Measurements from ENCODE around the gene WDR26.
"Not testable (repeated sequence)": the region's sequence is repeated elsewhere in the genome, so short reads cannot be mapped to it uniquely, and the experiment has no call there.

WDR26 gene

DNA sequence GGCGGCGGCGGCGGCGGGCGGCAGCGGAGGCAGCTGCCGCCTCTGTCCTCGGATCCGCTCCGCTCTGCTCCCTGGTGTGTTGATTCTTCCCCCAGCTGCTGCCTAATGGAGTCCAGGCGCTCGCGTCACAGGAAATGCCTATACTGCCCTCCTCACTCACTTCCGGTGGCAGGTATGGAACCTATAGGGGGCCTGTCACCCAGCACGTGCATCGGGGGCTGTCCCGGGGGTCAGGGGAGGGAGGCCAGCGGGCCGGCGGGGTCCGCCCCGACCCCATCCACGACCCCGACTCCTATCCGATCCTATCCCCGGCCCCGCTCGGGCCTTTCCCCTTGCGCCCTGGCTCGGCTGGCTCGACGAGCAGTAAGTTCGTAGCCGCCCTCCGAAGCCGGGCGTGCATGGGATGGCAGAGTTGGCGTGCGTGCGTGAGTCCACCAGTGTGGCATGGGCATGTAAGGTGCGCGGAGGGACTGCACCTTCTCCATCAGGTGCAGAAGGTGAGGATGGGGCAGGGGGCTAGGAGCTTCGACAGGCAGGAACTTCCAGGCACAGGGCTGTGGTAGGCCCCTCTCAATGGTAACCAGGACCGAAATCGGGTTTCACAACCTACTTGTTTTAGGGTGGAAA is at the start of gene WDR26:
Gene WDR26 (minus strand): TSS at position 107 of the 627 bp plus-strand sequence.
- in situ Hi-C loops (cut with HindIII; ENCODE audit: low sequenced_read_pairs) = no loop called here

DNA sequence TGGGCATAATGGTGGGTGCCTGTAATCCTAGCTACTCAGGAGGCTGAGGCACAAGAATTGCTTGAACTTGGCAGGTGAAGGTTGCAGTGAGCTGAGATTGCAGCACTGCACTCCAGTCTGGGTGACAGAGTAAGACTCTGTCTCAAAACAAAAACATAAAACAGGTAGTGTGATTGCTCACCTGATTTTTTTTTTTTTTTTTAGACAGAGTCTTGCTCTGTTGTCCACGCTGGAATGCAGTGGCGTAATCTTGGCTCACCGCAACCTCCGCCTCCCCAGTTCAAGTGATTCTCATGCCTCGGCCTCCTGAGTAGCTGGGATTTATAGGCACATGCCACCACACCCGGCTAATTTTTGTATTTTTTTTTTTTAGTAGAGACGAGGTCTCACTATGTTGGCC is 48.6 kb upstream of the WDR26 start:
- in situ Hi-C loops (cut with HindIII; ENCODE audit: low sequenced_read_pairs) = not testable (repeated sequence)

DNA sequence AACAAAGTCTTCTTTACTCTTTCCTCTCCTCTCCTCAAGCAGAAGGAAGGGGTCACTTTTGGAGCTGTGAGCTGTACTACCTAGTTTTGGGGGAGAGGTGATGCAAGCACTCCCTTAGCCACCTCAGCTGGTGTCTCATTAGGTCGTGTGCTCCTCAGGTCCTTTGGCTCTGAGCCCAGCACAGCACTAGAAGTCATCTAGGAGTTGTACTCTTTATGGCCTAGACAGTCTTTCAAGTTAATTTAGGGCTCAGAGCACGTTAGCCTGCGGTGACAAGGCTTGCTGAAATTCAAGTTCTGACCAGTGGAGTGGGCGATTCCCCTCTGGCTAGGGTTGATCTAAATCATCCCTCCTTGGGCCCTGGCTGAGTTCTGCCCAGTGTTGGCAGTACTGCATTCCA is 48.0 kb upstream of the WDR26 start:
- in situ Hi-C loops (cut with HindIII; ENCODE audit: low sequenced_read_pairs) = no loop called here

DNA sequence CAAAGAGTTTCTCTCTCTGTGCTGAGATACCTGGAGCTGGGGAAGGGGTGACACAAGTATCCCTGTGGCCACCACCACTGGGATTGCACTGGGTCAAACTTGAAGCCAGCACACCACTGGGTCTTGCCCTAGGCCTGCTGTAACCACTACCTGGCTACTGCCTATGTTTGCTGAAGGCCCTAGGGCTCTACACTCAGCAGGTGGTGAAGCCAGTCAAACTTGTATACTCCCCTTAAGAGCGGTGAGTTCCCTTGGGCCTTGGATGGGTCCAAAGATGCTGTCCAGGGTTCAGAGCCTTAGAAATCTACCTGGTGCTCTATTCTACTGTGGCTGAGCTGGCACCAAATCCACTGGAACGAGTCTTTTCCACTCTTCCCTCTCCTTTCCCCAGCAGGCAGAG is 47.0 kb upstream of the WDR26 start:
- in situ Hi-C loops (cut with HindIII; ENCODE audit: low sequenced_read_pairs) = no loop called here

DNA sequence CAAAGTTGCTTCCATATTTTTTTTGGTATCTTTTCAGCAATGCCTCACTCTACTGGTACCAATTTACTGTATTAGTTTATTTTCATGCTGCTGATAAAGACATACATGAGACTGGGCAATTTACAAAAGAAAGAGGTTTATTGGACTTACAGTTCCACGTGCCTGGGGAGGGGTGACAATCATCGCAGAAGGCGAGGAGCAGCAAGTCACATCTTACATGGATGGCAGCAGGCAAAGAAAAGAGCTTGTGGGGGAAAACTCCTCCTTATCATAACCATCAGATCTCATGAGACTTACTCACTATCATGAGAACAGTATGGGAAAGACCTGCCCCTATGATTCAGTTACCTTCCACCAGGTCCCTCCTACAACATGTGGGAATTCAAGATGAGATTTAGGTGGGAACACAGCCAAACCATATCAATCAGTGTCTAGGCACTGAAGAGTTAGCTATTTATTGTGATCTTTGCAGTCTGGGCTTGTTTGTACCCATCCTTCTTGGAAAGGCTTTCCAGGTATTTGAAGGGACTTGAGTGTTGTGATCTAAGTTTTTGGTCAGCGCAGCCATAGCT is 46.4 kb upstream of the WDR26 start:
- in situ Hi-C loops (cut with HindIII; ENCODE audit: low sequenced_read_pairs) = not testable (repeated sequence)

DNA sequence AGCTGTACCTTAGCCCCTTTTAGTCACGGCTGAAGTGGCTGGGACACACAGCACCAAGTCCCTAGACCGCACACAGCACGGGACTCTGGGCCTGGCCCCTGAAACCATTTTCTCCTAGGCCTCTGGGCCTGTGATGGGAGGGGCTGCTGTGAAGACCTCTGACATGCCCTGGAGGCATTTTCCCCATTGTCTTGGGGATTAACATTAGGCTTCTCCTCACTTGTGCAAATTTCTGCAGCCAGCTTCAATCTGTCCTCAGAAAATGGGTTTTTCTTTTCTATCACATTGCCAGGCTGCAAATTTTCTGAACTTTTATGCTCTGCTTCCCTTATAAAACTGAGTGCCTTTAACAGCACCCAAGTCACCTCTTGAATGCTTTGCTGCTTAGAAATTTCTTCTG is 45.6 kb upstream of the WDR26 start:
- in situ Hi-C loops (cut with HindIII; ENCODE audit: low sequenced_read_pairs) = not testable (repeated sequence)

DNA sequence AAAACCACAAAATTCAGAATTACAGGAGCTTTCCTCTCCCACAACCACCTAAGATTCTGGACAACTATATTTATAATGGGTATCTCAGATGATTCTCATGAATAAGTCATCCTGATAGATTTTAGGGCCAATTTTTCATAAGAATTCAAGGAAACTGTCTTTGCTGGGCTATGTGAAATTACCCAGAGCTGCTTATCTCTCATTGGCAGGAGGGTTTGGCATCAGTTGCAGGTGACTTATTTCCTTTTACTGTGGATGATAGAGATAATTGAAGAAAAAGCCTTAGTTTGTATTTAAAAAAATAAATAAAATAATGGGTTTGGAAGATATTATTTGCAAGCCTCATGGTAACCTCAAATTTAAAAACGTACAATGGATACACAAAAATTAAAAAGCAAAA is 38.2 kb upstream of the WDR26 start:
- in situ Hi-C loops (cut with HindIII; ENCODE audit: low sequenced_read_pairs) = no loop called here

DNA sequence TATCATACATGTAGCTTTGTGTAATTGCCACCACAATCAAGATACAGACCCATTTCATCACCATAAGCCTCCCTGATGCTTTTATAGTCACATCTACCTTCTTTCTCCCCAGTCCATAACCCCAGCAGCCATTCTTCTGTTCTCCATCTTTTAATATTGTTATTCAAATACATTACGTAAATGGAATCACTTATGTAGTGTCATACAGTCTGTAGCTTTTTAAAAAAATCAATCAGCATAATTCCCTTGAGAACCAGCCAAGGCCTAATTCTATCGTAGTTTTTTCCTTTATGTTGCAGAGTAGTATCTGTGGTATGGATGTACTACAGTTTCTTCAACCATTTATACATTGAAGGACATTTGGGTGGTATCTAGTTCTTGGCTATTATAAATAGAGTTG is 31.6 kb upstream of the WDR26 start:
- in situ Hi-C loops (cut with HindIII; ENCODE audit: low sequenced_read_pairs) = no loop called here

DNA sequence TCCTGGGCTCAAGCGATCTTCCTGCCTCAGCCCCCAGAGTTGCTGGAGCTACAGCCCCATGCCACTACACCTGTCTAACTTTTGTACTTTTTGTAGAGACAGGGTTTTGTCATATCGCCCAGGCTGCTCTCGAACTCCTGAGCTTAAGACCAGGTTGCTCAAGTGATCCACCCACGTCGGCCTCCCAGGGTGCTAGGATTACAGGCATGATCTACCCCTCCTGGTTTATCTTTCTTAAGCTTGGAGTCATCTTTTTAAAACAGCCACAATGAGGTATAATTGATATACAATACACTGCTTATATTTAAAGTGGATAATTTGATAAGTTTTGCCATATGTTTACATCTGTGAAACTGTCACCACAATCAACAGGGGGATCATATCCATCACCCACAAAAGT is 25.4 kb upstream of the WDR26 start:
- in situ Hi-C loops (cut with HindIII; ENCODE audit: low sequenced_read_pairs) = no loop called here

DNA sequence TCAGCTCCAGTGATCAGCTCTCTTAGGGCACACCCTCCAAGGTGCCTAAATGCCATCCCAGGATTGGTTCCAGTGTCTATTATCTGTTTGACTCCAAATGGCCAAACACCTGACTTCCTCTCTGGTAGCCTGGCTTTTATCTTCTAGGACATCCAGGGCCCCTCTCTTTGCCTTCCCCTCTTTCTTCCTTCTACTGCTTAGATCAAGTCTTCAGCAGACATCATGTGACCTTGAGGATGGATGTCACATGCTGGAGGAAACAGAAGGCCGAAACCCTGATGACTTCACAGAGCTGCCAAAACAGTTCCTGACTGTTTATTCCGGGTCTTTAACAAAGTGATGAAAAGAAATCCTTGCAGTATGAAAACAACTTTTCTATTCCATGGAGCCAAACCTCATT is 24.4 kb upstream of the WDR26 start:
- in situ Hi-C loops (cut with HindIII; ENCODE audit: low sequenced_read_pairs) = no loop called here

DNA sequence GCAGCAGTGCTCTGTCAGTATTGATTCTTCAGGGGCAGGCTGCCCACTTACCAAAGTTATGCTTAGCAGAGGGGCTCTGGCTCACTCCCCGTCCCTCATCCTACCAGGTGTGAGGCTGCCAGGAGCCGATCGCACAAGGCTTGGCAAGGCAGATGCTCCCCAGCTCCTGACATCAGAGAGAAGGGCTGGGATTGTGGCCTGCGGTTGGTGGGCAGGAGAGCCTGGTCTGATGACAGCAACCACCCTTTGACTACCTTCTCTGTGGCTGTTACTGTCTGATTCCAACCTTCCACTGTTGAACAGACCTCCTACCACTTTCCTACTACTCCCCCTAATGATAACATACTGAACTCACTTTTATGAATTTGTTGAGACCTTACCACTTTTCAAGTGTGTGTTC is 23.7 kb upstream of the WDR26 start:
- in situ Hi-C loops (cut with HindIII; ENCODE audit: low sequenced_read_pairs) = no loop called here

DNA sequence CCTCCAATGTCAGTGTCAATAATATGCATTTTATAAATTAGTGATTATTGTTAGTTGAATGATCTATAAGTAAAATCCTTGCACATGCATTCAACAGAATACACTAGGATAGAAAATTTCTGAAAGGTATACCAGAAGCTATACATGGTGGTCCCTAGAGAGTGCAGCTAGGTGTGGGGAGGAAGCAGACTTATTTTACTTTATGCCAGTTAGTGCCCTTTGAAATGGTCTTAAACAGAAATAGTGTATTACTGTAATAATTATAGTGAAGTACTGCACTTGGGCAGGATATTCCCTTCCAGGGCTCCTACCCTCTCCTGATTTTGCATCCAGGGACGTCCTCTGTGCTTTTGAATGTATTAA is 23.2 kb upstream of the WDR26 start:
- in situ Hi-C loops (cut with HindIII; ENCODE audit: low sequenced_read_pairs) = no loop called here

DNA sequence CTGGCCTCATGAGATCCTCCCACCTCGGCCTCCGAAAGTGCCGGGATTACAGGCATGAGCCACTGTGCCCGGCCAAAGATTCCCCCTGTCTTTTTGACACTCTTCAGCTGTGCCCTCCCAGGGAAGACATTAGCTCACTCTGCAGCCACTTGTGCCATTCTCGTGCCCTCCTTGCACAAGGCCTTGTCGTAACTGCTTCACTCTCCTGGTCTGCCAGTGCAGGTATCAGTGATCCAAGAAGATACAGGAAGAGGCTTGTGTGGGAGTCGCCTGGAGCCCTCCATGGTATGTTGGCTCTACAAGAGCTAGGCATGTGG is 22.0 kb upstream of the WDR26 start:
- in situ Hi-C loops (cut with HindIII; ENCODE audit: low sequenced_read_pairs) = no loop called here

DNA sequence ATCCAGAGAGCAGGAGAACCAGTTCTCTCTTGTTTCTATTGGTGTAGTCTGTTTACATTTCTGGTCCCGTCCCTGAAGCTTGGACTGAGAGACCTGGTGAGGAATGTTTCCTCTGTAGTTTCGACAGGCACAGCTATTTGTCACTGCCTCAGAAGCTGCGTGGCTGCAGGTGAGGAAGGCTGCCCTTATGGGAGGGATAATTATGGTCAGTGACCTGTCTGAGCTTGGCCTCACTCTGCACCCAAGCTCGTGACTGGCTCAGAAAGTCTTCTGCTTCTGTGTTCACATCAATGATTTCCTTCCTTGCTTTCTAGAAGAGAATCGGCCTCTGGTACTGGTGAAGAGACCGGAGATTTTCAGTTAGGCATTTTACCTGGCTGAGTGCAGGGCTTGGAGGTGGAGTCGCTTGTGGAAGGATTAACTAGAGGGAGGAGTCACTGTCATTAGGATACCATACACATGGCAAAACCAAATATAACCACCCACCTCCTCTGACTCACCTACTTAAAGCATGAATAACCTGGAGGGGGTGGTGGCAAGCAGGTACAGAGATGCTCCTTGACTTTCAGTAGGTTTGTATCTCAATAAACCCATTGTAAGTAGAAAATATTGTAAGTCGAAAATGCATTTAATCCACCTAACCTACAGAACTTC is 19.9 kb upstream of the WDR26 start:
- in situ Hi-C loops (cut with HindIII; ENCODE audit: low sequenced_read_pairs) = no loop called here

DNA sequence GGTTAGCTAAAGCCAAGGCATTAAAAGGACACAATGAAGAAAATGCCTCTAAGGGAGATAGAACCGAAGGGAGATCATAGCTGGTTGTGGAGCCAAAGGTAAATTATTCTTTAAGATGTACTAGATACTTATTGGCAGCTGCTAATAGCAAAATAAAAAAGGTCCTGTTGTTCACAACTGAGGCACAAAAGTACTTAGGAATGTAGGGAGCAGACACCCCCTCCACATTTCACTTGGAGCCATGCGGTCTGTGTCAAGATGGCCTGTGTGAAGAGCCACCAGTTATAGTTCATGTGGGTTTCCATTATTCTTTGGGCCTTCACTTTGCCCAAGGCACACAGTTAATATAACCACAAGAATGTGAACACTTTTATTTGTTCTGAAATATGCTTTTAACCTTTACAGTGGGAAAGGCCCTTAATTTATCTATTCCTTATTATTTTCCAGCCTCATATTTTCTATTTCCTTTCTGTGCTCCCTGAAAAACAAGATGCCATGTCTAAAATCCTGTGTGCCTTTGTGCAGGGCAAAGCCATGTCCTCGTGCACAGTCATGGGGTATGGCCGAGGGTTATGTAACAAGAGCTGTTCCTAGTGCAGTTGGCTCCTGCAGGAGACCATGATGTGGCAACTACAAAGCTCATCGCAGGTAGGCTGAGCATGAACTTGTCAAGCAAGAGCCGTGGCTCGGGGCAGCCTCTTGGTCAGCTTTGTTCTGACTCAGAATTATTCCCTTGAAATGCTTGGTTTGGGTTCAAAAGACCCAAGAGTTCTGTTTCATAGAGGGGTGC is 16.2 kb upstream of the WDR26 start:
- in situ Hi-C loops (cut with HindIII; ENCODE audit: low sequenced_read_pairs) = no loop called here

DNA sequence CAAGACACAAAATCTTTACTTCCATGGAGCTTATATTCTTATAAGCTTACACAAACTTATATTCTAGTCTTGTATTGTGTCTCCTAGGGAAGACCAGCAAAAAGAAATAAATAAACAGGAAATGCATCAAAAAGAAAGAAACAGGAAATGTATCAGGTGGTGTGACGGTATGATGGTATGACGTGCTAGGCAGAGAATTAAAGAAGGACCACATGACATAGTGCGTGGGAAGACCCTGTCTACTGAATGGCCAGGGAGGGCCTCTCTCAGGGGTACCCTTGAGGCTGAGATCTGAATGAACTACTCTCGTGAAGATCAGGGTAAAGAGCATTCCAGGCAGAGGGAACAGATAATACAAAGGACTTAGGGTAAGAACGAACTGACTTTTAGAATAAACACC is 15.6 kb upstream of the WDR26 start:
- in situ Hi-C loops (cut with HindIII; ENCODE audit: low sequenced_read_pairs) = no loop called here

DNA sequence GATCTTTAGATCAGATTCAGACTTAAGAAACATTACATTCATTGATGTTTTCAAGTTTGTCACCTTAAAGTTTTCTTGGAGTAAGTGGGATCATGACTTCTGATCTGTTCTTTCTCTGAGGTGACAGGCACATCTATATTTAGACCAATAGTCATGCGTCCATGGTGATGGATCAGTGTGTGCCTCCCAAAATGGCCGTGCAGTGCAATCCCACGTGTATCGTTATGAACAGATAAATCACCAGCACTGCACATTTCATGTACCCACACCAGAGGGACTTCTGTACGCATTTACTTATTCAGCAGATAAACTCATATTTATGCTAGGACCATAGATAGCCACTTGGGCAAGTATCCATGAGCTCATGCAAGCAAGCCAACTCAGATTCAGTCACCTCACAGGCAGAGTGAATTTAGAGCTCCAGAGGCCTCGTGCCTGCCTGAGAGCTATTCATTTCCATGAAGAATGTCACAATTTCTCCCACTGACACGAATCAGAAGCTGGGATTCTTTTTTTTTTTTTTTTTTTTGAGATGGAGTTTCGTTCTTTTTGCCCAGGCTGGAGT is 13.9 kb upstream of the WDR26 start:
- in situ Hi-C loops (cut with HindIII; ENCODE audit: low sequenced_read_pairs) = no loop called here

DNA sequence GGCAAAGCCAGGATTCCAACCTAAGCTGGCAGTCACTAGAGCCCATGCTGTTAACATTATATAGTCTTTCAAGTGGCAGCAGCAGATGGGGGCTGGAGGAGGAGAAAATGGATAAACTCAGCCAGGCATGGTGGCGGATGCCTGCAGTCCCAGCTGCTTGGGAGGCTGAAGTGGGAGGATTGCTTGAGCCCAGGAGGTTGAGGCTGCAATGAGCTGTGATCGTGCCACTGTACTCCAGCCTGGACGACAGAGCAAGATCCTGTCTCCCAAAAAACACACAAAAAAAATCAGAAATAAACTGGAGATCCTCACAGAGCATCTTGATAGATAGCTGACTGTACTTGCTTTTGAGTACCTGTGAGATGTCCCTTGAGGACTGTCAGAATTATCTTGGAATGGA is 13.4 kb upstream of the WDR26 start:
- in situ Hi-C loops (cut with HindIII; ENCODE audit: low sequenced_read_pairs) = no loop called here

DNA sequence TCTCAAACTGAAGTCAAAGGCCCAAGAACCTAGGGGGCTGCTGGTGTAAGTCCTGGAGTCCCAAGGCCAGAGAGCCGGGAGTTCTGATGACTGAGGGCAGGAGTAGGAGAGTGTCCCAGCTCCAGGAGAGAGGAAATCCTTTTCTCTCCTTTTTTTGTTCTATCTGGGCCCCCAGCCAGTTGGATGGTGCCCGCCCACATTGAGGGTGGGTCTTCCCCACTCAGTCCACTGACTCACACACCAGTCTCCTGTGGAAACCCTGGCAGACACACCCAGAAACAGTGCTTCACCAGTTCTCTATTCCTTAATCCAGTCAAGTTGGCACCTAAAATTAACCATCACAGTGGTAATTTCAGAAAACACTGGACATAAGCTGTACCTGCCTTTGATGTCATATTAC is 12.7 kb upstream of the WDR26 start:
- in situ Hi-C loops (cut with HindIII; ENCODE audit: low sequenced_read_pairs) = no loop called here

DNA sequence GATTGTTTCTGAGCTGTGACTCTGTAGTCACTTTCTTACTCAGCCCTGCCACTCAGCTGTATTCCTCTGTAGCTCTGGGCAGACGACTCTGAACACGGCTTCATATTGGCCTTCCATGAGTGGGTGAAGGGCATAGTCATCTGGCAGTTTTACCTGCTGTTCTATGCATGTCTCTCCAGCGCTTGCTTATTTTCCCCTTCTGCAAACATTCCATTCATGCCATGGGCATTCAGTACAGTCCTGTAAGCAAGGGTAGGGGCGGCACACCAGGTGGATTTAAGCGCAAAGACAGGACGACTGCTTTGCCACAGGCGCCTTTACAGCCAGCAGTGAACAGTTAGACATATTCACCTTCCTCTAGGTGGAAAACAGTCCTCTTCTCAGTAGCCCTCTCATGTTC is 4.4 kb upstream of the WDR26 start:
- in situ Hi-C loops (cut with HindIII; ENCODE audit: low sequenced_read_pairs) = no loop called here

DNA sequence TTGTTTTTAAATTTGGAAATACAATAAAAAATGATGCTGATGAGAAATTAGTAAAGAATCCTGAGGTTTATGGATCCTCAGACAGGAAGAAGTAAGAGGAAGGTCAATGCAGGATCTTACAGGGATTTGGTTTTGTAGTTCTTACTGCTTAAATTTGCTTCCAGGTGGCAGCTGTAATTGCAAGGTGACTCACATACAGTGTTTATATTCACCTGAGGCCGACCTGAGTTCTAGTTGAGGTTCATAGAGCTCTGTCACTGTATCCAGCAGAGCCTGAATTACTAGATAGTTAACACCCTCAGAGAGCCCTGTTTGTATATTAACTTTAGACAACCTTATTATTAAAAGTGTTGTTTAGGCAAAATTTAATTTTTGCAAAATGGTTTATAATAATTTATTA is 1.4 kb upstream of the WDR26 start:
- in situ Hi-C loops (cut with HindIII; ENCODE audit: low sequenced_read_pairs) = no loop called here

DNA sequence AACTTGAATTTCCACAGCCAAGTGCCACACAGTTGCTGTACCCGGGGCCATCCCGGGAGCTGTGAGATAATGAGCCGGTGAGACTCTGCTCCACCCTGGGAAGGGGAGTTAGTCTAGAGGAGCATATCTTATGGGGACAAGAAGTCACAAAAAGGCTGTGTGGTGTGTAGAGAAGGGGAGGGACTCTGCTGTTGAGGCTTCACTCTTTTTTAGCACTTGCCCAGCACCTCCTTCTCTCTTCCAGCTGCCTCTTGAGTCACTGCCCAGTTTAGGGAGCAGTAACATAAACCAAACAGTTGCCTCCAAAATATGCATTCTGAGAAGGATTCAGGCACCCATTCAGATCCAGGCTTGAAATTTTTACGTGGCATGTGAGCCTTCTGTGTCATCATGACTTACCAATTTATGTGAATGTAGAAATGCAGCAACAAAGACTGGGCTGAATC is 744 bp upstream of the WDR26 start:
- in situ Hi-C loops (cut with HindIII; ENCODE audit: low sequenced_read_pairs) = no loop called here
